GM18868 (cell line): ENCODE data around the gene KLHL22.
"Not testable (repeated sequence)": the region's sequence is repeated elsewhere in the genome, so short reads cannot be mapped to it uniquely, and the experiment has no call there.

Experiments
- ATAC-seq: cut with Tn5 transposase; IDR thresholded peaks from one replicate; pipeline ENCODE4 v1.9.1; 2021; ENCODE audit warnings: mild to moderate bottlenecking, moderate library complexity; ENCODE audit not compliant: unreplicated experiment

KLHL22 gene

DNA sequence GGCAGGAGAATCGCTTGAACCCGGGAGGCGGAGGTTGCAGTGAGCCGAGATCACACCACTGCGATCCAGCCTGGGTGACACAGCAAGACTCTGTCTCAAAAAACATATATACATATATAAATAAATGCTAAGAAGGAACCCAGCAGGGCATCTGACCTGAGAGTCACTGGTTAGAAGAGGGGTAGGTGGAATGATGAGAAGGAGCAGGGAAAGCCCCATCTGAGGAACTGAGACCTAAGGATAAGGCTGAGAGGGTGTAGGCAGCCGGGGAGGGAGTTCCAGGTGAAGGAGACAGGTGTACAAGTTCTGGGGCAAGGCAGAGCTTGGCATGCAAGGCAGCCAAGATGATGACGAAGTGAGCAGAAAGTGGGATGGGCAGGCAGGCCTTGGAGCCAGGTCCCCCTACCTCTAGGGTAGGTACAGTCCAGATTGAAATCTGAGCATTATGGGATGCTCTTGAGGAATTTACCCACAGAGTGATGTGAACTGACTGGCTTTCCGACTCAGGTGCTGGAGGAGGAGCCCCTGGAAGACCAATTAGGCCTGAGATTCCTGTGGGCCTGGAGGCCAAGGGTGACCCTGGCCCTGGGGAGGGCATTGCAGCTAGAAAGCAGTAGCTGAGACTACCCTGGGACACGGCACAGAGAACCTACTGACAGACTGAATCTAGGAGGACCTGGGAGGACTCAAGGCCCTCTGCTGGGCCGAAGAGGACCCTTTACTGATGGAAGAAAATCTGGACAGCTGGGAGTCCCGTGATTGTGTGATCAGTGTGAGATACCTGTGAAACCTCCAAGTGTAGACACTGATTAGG is 22.8 kb downstream of the KLHL22 start:
- ATAC-seq: no peak

GRCh38 chr22:20471126-20471833 is 24.3 kb downstream of the KLHL22 start:
- no peak for ATAC-seq

DNA sequence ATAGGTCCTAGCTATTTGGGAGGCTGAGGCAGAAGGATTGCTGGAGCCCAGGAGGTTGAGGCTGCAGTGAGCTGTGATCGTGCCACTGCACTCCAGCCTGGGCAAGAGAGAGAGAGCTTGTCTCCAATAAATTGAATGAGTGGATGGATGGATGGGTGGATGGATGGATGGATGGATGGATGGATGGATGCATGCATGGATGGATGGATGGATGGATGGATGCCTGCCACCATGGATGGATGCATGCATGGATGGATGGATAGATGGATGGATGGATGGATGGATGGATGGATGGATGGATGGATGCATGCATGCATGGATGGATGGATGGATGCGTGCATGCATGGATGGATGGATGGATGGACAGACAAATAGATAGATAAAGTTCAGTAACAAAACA is 25.1 kb downstream of the KLHL22 start:
- not testable (repeated sequence) for ATAC-seq

GRCh38 chr22:20469110-20469868 is 26.3 kb downstream of the KLHL22 start:
- no peak for ATAC-seq

- no peak for ATAC-seq
Observed at GRCh38 chr22:20466659-20467379, 28.8 kb downstream of the KLHL22 start.

DNA sequence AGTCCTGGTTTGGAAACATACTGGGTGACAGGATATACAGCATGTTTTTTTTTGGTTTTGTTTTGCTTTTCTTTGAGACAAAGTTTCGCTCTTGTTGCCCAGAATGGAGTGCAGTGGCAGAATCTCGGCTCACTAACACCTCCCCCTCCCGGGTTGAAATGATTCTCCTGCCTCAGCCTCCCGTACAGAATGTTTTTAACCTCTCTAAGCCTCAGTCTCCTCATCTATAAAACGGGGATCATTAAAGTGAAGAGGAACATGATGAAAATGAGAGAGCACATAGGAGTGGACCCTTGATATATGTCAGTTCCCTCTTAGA is 29.9 kb downstream of the KLHL22 start:
- ATAC-seq: no peak

- no peak for ATAC-seq
Observed at GRCh38 chr22:20464912-20465758, 30.5 kb downstream of the KLHL22 start.

GRCh38 chr22:20464096-20464614 is 31.4 kb downstream of the KLHL22 start:
- no peak for ATAC-seq

DNA sequence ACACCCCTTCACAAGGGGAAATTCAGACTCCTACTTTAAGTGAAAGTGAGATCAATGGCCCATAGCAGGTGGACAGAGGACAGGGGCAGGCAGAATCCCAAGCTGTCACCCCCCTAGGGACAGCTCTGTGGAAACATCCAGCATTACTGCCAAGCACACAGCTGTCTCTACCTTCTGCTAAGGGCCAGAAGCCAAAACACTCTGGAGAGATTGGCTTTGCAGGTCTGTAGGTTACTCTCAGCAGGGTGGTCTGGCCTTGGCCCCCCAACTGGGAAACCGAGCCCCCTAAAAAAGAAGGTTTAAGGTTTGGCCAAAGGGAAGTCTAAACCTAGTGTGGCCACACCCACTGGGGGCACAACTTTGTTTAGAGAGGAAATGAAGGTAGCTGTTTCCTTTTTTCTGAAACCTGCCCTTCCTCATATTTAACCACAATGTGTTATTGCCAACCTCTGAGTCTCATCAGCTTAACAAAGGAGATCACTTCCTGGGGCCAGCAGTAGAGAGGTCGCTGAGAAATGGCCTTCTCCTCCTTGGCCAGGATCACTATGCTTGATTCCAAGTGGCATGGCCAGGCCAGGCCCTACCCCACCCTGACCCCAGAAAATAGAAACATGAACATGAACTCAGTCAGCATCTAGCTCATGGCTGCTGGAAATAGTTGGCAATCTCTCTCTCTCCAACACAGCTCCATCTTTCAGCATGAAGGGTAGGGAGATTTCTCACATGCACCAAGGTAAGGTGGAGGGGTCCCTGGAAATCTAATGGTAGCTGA is 32.1 kb downstream of the KLHL22 start:
- ATAC-seq: no peak

- no peak for ATAC-seq
Observed at GRCh38 chr22:20459862-20460261, 35.7 kb downstream of the KLHL22 start.

DNA sequence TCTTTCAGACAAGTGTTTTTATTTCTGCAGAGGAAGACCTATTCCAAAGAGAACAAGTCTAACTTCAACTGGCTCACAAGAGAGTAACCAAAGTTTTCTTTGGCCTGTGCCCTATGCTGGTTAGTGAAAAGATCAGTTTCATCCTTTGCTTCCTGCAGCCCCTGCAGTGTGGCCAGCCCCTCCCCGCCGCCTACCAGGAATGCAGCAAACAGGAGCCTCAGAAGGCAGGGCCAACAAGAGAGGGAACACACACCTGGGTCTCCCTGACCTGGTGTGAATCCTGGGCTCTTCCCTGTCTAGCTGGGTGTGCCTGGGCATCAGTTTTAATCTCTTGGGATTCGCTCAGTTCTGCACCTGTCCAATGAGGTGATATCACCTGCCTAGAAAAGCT is 36.4 kb downstream of the KLHL22 start:
- ATAC-seq: no peak

DNA sequence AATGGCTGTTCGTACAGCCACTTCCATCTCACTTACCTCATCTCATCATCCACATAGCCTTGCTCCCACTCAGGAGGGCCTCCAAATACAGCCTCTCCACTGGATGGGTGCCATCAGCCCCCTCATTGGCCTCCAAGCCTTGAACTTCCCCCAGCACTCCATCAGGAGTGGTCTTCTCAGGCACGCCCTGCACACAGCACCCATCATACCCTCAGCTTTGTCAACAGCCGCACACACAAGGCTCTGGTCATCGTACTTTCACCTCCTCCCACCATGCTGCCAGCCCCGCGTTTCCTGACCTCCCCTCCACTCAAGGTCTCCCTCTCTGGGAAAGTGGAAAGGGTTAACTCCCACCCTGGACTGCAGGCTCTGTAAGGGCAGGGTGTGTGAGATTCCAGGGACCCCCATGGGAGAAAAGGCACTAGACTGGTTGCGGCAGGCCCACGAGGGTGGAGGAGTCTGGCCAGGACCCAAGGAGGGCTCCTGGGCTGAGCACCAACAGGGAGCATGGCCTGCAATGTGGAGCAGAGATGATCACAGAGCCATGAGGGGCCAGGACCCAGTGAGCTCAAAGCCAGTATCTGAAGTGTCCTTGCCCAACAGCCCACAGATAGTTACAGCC is 37.0 kb downstream of the KLHL22 start:
- ATAC-seq: no peak

GRCh38 chr22:20457506-20458240 is 37.9 kb downstream of the KLHL22 start:
- no peak for ATAC-seq

DNA sequence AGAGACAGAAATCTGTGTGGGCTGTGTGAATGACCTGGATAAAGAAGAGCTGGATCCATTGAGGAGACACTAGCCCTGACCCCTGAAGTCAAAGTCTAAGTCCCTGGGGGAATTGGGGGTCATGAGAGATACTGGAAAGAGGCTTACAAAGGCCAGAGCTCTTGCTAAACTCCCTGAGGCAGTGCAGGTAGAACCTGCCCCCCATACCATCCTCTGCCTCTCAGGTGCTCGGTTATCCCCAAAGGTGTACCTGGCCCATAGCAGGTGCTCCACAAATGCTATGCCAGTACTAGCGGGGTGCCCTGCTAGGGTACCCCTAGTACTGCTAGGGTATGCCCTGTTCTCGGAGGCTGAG is 38.9 kb downstream of the KLHL22 start:
- no peak for ATAC-seq

DNA sequence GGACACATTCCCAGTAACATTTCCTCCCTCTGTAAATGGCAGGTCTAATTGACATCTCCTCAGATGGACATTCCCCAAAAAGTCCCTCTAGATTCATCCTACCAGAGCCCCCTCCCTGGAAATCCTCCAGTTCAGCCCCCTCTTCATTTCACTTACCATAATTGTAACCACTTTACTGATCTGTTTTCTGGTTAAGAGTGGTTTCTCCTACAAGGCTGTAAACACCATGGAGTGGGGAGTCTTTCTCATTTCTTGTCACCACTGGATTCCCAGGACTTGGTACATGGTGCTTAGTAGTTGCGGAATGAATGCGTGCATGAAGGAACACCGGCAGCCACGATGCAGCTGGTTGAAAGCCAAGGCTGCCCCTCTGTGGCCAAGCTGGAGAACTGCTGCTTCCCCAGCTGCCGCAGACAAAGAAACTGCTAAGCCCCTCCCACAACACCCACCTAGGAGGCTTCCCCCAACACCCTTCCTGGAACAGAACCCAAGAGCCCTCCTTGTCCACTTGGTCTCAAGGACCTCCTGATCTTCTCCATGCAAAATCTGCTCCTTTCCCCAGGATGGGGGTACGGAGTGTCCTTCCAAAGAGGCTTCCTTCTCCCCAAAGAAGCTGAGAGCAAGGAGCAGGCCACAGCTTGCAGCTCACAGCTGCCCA is 39.4 kb downstream of the KLHL22 start:
- ATAC-seq: no peak

DNA sequence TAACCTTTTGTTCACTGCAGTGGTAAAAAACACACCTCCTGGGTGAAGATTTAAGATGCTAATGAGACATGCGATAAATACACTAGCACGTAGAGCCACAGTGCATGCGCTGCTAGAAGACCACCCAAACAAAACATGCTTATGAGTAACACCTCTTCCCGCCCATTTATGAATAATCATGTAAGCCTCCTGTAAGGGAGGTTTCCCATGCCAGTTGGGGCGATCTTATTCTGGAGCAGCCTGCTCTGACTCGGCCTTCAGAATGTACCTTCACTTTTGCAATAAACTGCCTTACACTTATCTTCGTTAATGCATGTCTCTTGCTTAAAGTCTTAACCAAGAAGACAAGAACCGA is 39.9 kb downstream of the KLHL22 start:
- ATAC-seq: no peak

GRCh38 chr22:20453222-20453621 is 42.4 kb downstream of the KLHL22 start:
- no peak for ATAC-seq

- ATAC-seq: no peak
Observed at GRCh38 chr22:20451920-20452319, 43.7 kb downstream of the KLHL22 start.
